ENCODE results near the gene SCAF8.

DNA sequence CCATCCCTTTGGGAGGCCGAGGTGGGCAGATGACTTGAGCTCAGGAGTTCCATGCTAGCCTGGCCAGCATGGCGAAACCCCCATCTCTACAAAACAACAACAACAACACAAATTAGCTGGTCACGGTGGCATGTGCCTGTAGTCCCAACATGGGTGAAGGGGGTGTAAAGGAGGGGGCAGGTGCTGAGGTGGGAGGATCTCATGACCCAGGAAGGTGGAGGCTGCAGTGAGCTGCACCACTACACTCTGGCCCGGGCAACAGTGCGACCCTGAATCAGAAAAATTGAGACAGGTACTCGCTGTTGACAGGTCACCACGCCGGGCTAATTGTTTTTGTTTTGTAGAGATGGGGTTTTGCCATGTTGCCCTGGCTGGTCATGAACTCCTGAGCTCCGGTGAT is 4.2 kb downstream of the SCAF8 start:
- TF ChIP-seq, protein P1, sequence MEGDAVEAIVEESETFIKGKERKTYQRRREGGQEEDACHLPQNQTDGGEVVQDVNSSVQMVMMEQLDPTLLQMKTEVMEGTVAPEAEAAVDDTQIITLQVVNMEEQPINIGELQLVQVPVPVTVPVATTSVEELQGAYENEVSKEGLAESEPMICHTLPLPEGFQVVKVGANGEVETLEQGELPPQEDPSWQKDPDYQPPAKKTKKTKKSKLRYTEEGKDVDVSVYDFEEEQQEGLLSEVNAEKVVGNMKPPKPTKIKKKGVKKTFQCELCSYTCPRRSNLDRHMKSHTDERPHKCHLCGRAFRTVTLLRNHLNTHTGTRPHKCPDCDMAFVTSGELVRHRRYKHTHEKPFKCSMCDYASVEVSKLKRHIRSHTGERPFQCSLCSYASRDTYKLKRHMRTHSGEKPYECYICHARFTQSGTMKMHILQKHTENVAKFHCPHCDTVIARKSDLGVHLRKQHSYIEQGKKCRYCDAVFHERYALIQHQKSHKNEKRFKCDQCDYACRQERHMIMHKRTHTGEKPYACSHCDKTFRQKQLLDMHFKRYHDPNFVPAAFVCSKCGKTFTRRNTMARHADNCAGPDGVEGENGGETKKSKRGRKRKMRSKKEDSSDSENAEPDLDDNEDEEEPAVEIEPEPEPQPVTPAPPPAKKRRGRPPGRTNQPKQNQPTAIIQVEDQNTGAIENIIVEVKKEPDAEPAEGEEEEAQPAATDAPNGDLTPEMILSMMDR (IDR thresholded peaks at IDR 0.05; ENCODE audit: low read length), result no peak
- TF ChIP-seq EZH2 (optimal IDR thresholded peaks at IDR 0.05; ENCODE audit: low read depth, low read length) (no peak), EZH2phosphoT487 (IDR thresholded peaks at IDR 0.05; ENCODE audit: low read length) (no peak)

All from MM.1S (cell line).